Neural cell (in vitro differentiated cells): ENCODE results near the gene SLC17A9.

Experiments used
- TF ChIP-seq, protein P1 (sequence below): fragments of 450-650 bp; IDR thresholded peaks from 2 replicates; pipeline ENCODE4 v1.5.1; 2014; ENCODE audit warnings: antibody characterized with exemption, mild to moderate bottlenecking, moderate library complexity; ENCODE audit not compliant: poor library complexity, severe bottlenecking
- TF ChIP-seq, protein P2 (sequence below): IDR thresholded peaks from 2 replicates; pipeline ENCODE4 v1.6.1; 2012; ENCODE audit warnings: borderline replicate concordance

DNA sequence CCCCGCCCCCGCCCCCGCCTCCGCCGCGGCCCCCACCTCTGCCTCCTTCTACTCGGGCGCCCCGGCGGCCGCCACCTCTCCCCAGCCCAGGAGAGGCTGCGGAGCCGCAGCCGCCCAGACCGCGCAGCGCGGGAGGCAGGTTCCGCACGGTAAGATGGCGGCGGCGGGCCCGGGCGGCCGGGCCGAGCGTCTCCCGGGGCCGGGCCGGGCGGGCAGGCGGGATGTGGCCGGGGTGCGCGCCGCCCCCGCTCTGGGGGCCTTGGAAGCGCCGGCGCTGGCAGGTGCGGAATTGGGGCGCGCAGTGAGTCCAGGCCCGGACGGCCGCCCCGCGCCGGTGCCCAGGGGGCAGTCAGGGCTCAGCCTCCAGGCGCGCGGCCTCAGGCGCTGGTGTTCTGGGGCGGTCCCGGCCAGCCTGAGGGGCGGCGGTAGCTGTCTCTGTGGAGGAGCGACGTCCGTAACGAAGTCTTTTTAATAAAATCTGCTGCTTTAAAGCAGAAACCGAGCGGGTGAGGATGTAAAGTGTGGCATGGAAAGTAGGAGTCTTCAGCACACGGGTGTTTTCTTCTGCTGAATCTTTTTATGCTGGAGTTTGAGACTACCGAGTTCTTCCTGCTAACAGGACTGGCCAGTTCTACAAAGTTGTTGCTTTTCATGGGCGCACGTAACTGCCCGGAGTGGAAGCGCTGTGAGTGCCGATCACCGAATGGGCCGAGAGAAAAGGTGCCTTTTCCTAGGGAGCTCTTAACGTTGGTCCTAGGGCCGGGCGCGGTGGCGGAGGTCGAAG is 14.2 kb upstream of the SLC17A9 start, which contains the start of gene GID8:
- TF ChIP-seq, protein P1, sequence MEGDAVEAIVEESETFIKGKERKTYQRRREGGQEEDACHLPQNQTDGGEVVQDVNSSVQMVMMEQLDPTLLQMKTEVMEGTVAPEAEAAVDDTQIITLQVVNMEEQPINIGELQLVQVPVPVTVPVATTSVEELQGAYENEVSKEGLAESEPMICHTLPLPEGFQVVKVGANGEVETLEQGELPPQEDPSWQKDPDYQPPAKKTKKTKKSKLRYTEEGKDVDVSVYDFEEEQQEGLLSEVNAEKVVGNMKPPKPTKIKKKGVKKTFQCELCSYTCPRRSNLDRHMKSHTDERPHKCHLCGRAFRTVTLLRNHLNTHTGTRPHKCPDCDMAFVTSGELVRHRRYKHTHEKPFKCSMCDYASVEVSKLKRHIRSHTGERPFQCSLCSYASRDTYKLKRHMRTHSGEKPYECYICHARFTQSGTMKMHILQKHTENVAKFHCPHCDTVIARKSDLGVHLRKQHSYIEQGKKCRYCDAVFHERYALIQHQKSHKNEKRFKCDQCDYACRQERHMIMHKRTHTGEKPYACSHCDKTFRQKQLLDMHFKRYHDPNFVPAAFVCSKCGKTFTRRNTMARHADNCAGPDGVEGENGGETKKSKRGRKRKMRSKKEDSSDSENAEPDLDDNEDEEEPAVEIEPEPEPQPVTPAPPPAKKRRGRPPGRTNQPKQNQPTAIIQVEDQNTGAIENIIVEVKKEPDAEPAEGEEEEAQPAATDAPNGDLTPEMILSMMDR: no peak
- TF ChIP-seq, protein P2, sequence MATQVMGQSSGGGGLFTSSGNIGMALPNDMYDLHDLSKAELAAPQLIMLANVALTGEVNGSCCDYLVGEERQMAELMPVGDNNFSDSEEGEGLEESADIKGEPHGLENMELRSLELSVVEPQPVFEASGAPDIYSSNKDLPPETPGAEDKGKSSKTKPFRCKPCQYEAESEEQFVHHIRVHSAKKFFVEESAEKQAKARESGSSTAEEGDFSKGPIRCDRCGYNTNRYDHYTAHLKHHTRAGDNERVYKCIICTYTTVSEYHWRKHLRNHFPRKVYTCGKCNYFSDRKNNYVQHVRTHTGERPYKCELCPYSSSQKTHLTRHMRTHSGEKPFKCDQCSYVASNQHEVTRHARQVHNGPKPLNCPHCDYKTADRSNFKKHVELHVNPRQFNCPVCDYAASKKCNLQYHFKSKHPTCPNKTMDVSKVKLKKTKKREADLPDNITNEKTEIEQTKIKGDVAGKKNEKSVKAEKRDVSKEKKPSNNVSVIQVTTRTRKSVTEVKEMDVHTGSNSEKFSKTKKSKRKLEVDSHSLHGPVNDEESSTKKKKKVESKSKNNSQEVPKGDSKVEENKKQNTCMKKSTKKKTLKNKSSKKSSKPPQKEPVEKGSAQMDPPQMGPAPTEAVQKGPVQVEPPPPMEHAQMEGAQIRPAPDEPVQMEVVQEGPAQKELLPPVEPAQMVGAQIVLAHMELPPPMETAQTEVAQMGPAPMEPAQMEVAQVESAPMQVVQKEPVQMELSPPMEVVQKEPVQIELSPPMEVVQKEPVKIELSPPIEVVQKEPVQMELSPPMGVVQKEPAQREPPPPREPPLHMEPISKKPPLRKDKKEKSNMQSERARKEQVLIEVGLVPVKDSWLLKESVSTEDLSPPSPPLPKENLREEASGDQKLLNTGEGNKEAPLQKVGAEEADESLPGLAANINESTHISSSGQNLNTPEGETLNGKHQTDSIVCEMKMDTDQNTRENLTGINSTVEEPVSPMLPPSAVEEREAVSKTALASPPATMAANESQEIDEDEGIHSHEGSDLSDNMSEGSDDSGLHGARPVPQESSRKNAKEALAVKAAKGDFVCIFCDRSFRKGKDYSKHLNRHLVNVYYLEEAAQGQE: no peak
